Transverse colon (tissue), 4 donors: ENCODE results near the gene COL8A1. TPM values are rescaled to one million over a fixed set of nuclear protein-coding genes. Genes with fewer than 3 reads are reported as not detected.

ENCODE experiments used
- DNase-seq: peaks from one replicate; pipeline ENCODE4 v3.0.0-alpha.2; 2019
- H3K27ac ChIP-seq, 4 donors: fragments of 200-600 bp; sonication (generic); 2 replicates each; pipeline ENCODE4 v1.5.1; 2016 to 2018; ENCODE audit warnings: inconsistent platforms in 4 of 4
- H3K27me3 ChIP-seq: fragments of 200-600 bp; sonication (generic); 2 replicates; pipeline ENCODE4 v1.5.1; 2017; ENCODE audit warnings: inconsistent platforms
- H3K36me3 ChIP-seq, 4 donors: fragments of 200-600 bp; sonication (generic); 2 replicates each; pipeline ENCODE4 v1.5.1; 2017 to 2019; ENCODE audit warnings: inconsistent platforms in 4 of 4
- H3K4me1 ChIP-seq, 4 donors: fragments of 200-600 bp; sonication (generic); 2 replicates each; pipeline ENCODE4 v1.5.1; 2017 to 2020; ENCODE audit warnings: inconsistent platforms in 4 of 4
- H3K4me3 ChIP-seq, 4 donors: fragments of 200-600 bp; sonication (generic); 1 replicate in 1 of 4; 2 replicates in 3 of 4; pipeline versions ENCODE4 v1.5.1 to v1.6.1; 2017 to 2019; ENCODE audit warnings: inconsistent platforms in 4 of 4
- H3K9me3 ChIP-seq, 2 donors: fragments of 200-600 bp; sonication (generic); 2 replicates each; pipeline ENCODE4 v1.5.1; 2017 to 2019; ENCODE audit warnings: inconsistent platforms in 2 of 2
- EP300 ChIP-seq: sonication (generic); formaldehyde crosslinking; IDR thresholded peaks from one replicate; pipeline ENCODE4 v1.6.1; 2017; ENCODE audit warnings: antibody characterized with exemption, low read depth
- POLR2A ChIP-seq: fragments of 450-650 bp; IDR thresholded peaks from one replicate; pipeline ENCODE4 v1.6.1; 2016; ENCODE audit warnings: antibody characterized with exemption, mild to moderate bottlenecking, moderate library complexity
- POLR2AphosphoS5 ChIP-seq, 3 donors: sonication (generic); formaldehyde crosslinking; IDR thresholded peaks; one replicate each; pipeline ENCODE4 v1.6.1; 2016; ENCODE audit warnings: antibody characterized with exemption in 3 of 3
- WGBS, 2 donors: methylation state at CpG; one replicate each; pipeline ENCODE4 v1.1.5; 2018; ENCODE audit warnings: low coverage in 1 of 2; 5-methylcytosine and 5-hydroxymethylcytosine counted together
- in situ Hi-C, 4 donors: fragments of 200-750 bp; cut with MboI; loops; one replicate each; pipeline versions ENCODE4 v1.15.0 to v1.15.1; 2017; ENCODE audit warnings: low sequenced_read_pairs in 3 of 4, low pct_ligation_motif_present in 1 of 4, low pct_unique_long_range_greater_than_20kb in 1 of 4
- intact Hi-C: fragments of 100-400 bp; cut with DNase I; formaldehyde crosslinking; loops from one replicate; pipeline ENCODE4 v1.15.1; 2023; ENCODE audit warnings: low total_unique reads
- total RNA-seq, 4 donors: library from RNA; depleted of rRNA; stranded (reverse); fragments of >200 nt; gene quantifications; one replicate each; pipeline ENCODE4 v1.1.0, GENCODE V29; 2016
- TF ChIP-seq, protein P1 (sequence below), 5 experiments: fragments of 200-600 bp in 3 of 5; fragments of 450-650 bp in 2 of 5; sonication (generic) in 3 of 5; IDR thresholded peaks; 1 replicate in 2 of 5; 2 replicates in 3 of 5; pipeline ENCODE4 v1.5.1; 2016 to 2017; ENCODE audit warnings: antibody characterized with exemption in 5 of 5, inconsistent platforms in 3 of 5, mild to moderate bottlenecking in 2 of 5, moderate library complexity in 1 of 5

The COL8A1 gene
- total RNA-seq, 4 donors from 2014 or later: 1.5 to 10.5 (median 3.7) TPM

DNA sequence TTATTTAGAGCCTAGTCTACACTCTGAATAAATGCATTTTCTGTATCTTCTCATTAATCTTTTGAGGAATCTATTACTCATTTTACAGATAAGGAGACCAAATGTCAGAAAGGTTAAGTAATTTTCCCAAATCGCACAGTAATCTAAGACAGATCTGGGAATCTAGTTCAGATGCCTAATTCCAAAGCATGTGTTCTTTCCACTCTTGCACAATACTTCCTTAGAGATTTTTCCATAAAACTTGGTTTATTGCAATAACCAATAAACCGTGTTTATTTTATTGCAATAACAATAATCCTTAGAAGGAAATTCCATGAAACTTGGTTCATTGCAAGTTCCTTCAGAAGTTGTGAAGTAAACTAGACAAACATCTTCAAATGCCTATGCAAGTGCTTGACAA lies 17.4 kb upstream of the COL8A1 start:
- WGBS, 2 donors: 54 to 57% methylated on average over 2 of the region's 2 CpGs
- in situ Hi-C loops: no loop called here
- intact Hi-C loops: no loop called here
- Histone ChIP-seq H3K27me3 (no peaks in the 10 kb centered on the region), H3K4me1 (no peaks in the 10 kb centered on the region), H3K9me3 (no peaks in the 10 kb centered on the region), H3K27ac (no peak overlapping the region), H3K4me3 (no peak overlapping the region), H3K36me3 (no peaks in the 10 kb centered on the region)
- TF ChIP-seq POLR2AphosphoS5 (IDR thresholded peaks at IDR 0.05) (no peak), POLR2A (no peak)
- no peak for DNase-seq

DNA sequence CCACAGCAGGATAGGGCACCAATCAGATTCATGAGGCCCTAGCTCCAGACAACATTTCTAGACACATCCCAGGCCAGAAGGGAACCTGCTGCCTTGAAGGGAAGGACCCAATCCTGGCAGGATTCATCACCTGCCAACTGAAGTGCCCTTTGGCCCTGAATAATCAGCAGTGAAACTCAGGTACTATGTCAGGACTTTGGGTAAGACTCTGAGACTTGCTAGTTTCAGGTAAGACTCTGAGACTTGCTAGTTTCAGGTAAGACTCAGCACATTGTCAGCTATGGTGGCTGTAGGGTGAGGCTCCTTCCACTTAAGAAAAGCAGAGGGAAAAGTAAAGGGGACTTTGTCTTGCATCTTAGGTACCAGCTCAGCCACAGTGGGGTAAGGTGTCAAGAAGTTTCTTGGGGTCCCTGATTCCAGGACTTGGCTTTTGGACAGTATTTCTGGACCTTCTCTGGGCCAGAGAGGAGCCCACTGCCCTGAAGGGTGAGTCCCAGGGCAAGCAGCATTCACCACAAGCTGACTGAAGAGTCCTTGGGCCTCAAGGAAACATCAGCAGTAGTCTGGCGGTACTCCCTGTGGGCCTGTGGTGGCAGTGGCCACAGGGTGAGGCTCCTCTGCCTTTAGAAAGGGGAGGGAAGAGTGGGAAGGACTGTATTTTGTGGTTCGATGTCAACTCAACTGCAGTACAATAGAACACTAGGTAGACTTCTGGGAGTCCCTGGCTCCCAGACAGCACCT lies 13.7 kb upstream of the COL8A1 start:
- H3K27ac ChIP-seq: no peak overlapping the region
- intact Hi-C loops: no loop called here

DNA sequence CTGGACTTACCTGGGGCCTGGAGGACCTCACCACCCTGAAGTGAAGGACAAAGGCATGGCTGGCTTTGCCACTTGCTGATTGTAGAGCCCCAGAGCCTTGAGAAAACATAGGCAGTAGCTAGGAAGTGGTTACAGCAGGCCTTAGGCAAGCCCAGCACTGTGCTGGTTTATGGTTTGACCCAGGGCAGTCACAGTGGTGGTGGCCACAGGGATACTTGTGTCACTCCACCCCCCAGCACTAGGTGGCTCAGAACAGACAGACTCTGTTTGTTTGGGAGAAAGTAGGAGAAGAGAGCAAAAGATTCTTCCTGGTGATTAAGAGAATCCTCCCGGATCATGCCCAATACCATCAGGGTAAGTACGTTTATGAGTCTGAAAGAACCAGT lies 13.2 kb upstream of the COL8A1 start:
- WGBS, 2 donors: 85% methylated on average over 2 of the region's 2 CpGs; no CpG with 5 or more reads in 1 of the 2 donors

More for the DNA sequence above, 13.7 kb upstream of the COL8A1 start:
- DNase-seq: no peak
- TF ChIP-seq EP300 (no peak), POLR2A (no peak), POLR2AphosphoS5 (IDR thresholded peaks at IDR 0.05) (no peak)
- TF ChIP-seq, protein P1, sequence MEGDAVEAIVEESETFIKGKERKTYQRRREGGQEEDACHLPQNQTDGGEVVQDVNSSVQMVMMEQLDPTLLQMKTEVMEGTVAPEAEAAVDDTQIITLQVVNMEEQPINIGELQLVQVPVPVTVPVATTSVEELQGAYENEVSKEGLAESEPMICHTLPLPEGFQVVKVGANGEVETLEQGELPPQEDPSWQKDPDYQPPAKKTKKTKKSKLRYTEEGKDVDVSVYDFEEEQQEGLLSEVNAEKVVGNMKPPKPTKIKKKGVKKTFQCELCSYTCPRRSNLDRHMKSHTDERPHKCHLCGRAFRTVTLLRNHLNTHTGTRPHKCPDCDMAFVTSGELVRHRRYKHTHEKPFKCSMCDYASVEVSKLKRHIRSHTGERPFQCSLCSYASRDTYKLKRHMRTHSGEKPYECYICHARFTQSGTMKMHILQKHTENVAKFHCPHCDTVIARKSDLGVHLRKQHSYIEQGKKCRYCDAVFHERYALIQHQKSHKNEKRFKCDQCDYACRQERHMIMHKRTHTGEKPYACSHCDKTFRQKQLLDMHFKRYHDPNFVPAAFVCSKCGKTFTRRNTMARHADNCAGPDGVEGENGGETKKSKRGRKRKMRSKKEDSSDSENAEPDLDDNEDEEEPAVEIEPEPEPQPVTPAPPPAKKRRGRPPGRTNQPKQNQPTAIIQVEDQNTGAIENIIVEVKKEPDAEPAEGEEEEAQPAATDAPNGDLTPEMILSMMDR (IDR thresholded peaks at IDR 0.05): no peak
- Histone ChIP-seq H3K4me1 (no peaks in the 10 kb centered on the region), H3K36me3 (no peaks in the 10 kb centered on the region), H3K27me3 (no peaks in the 10 kb centered on the region), H3K9me3 (no peaks in the 10 kb centered on the region), H3K4me3 (no peak overlapping the region)
- in situ Hi-C loops: no loop called here
- WGBS, 2 donors: 78% methylated on average over 2 of the region's 2 CpGs; no CpG with 5 or more reads in 1 of the 2 donors

DNA sequence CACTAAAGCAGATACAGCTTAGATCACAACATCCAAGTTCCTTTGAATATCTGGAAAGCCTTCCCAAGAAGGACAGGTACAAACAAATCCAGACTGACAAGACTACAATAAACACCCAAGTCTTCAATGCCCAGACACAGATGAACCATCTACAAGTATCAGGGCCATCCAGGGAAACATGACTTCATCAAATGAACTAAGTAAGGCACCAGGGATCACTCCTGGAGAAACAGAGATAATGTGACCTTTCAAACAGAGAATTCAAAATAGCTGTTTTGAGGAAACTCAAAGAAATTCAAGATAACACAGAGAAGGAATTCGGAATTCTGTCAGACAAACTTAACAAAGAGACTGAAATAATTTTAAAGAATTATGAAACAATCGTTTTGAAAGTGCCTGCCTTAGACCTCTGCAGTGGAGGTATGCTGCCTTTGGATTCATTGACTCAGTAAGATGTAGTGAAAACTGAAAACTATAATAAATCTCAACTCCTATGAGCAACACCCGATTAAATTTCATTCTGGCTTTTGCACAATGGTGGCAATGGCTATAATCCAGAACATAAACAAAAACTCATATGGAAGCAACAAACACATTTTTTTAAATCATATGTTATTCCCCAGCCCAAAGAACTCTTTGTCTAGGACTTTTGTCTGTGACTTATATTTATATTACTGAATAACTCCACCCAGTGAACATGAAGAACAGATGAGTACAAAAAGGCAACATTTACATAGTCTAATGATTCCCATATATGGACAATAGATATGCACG lies 12.6 kb upstream of the COL8A1 start:
- no peak for DNase-seq
- in situ Hi-C loops: no loop called here
- 66 to 67% methylated on average over 4 of the region's 4 CpGs for WGBS, 2 donors

More for the DNA sequence above, 13.2 kb upstream of the COL8A1 start:
- in situ Hi-C loops (no loop called here), intact Hi-C loops (no loop called here)
- Histone ChIP-seq H3K27me3 (no peaks in the 10 kb centered on the region), H3K36me3 (no peaks in the 10 kb centered on the region), H3K4me1 (no peaks in the 10 kb centered on the region), H3K27ac (no peak overlapping the region), H3K4me3 (no peak overlapping the region), H3K9me3 (no peaks in the 10 kb centered on the region)
- DNase-seq: no peak
- TF ChIP-seq POLR2AphosphoS5 (IDR thresholded peaks at IDR 0.05) (no peak), POLR2A (no peak), EP300 (no peak)
- TF ChIP-seq, protein P1 (IDR thresholded peaks at IDR 0.05): no peak

DNA sequence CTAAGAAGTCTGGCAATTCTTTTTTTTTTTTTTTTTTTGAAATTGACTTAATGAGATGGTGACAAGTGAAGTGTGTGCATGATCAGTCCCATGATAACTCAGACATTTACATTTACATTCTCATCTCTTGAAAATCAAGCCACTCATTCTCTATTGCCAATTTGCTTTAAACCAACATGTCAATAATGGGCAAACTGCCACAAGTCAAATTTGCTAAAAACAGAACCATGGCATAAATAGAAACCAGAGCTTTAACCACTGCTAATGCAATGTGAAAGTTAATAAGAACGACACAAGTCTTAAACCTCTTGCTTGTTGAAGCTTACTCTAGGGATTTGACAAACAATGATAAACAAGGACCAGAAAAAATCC lies 12.0 kb upstream of the COL8A1 start:
- TF ChIP-seq POLR2A (no peak), POLR2AphosphoS5 (IDR thresholded peaks at IDR 0.05) (no peak), EP300 (no peak)
- TF ChIP-seq, protein P1 (IDR thresholded peaks at IDR 0.05): no peak
- DNase-seq: no peak
- Histone ChIP-seq H3K27ac (no peak overlapping the region), H3K27me3 (no peaks in the 10 kb centered on the region), H3K4me1 (no peaks in the 10 kb centered on the region), H3K9me3 (no peaks in the 10 kb centered on the region), H3K36me3 (no peaks in the 10 kb centered on the region), H3K4me3 (no peak overlapping the region)
- 47 to 58% methylated on average over 1 of the region's 1 CpG for WGBS, 2 donors
- in situ Hi-C loops (no loop called here), intact Hi-C loops (no loop called here)

More for the DNA sequence above, 12.6 kb upstream of the COL8A1 start:
- no peaks in the 10 kb centered on the region for H3K4me1 ChIP-seq
- H3K4me3 ChIP-seq: no peak overlapping the region
- TF ChIP-seq EP300: no peak
- no peaks in the 10 kb centered on the region for H3K9me3 ChIP-seq
- intact Hi-C loops: no loop called here
- no peaks in the 10 kb centered on the region for H3K36me3 ChIP-seq
- H3K27ac ChIP-seq: no peak overlapping the region
- no peaks in the 10 kb centered on the region for H3K27me3 ChIP-seq
